Measurements from ENCODE around the gene UQCR10.

UQCR10 gene

GRCh38 chr22:29740216-29740615 lies 27.0 kb upstream of the UQCR10 start:
- no peak for DNase-seq (ENCODE audit: low read depth, low spot score)

GRCh38 chr22:29741926-29742325 lies 25.2 kb upstream of the UQCR10 start:
- Histone ChIP-seq H3K9ac (ENCODE audit: insufficient read length) (no peak overlapping the region), H3K27ac (no peak overlapping the region), H3K4me3 (no peak overlapping the region), H3K36me3 (ENCODE audit: insufficient read depth, low read length) (no peaks in the 10 kb centered on the region), H3K9me3 (ENCODE audit: low read depth, low read length) (no peaks in the 10 kb centered on the region)
- no peak for DNase-seq (ENCODE audit: low read depth, low spot score)
- TF ChIP-seq POLR2AphosphoS5 (IDR thresholded peaks at IDR 0.05; ENCODE audit: borderline replicate concordance, low read depth, low read length) (no peak), FOXP2 (optimal IDR thresholded peaks at IDR 0.05; ENCODE audit: control extremely low read depth, extremely low read length, insufficient read depth) (no peak), EZH2 (IDR thresholded peaks at IDR 0.05) (no peak)

More at GRCh38 chr22:29740216-29740615, 27.0 kb upstream of the UQCR10 start:
- Histone ChIP-seq H3K4me3 (no peak overlapping the region), H3K36me3 (ENCODE audit: insufficient read depth, low read length) (no peaks in the 10 kb centered on the region), H3K9ac (ENCODE audit: insufficient read length) (no peak overlapping the region), H3K9me3 (ENCODE audit: low read depth, low read length) (no peaks in the 10 kb centered on the region), H3K27ac (no peak overlapping the region)
- TF ChIP-seq EZH2 (IDR thresholded peaks at IDR 0.05), result no peak
- TF ChIP-seq FOXP2 (optimal IDR thresholded peaks at IDR 0.05; ENCODE audit: control extremely low read depth, extremely low read length, insufficient read depth), result no peak
- TF ChIP-seq POLR2AphosphoS5 (IDR thresholded peaks at IDR 0.05; ENCODE audit: borderline replicate concordance, low read depth, low read length), result no peak

- Histone ChIP-seq H3K9ac (ENCODE audit: insufficient read length) (no peak overlapping the region), H3K9me3 (ENCODE audit: low read depth, low read length) (no peaks in the 10 kb centered on the region), H3K4me3 (no peak overlapping the region), H3K27ac (no peak overlapping the region), H3K36me3 (ENCODE audit: insufficient read depth, low read length) (no peaks in the 10 kb centered on the region)
- no peak for DNase-seq (ENCODE audit: low read depth, low spot score)
- TF ChIP-seq FOXP2 (optimal IDR thresholded peaks at IDR 0.05; ENCODE audit: control extremely low read depth, extremely low read length, insufficient read depth), result no peak
- TF ChIP-seq EZH2 (IDR thresholded peaks at IDR 0.05), result no peak
- TF ChIP-seq POLR2AphosphoS5 (IDR thresholded peaks at IDR 0.05; ENCODE audit: borderline replicate concordance, low read depth, low read length), result no peak
Observed at GRCh38 chr22:29742326-29742725, 24.8 kb upstream of the UQCR10 start.

GRCh38 chr22:29744902-29745301 lies 22.3 kb upstream of the UQCR10 start:
- TF ChIP-seq EZH2 (IDR thresholded peaks at IDR 0.05) (no peak), FOXP2 (optimal IDR thresholded peaks at IDR 0.05; ENCODE audit: control extremely low read depth, extremely low read length, insufficient read depth) (no peak), POLR2AphosphoS5 (IDR thresholded peaks at IDR 0.05; ENCODE audit: borderline replicate concordance, low read depth, low read length) (no peak)
- no peak overlapping the region for H3K4me3 ChIP-seq
- H3K36me3 ChIP-seq (ENCODE audit: insufficient read depth, low read length), result no peaks in the 10 kb centered on the region
- DNase-seq (ENCODE audit: low read depth, low spot score), result no peak
- H3K27ac ChIP-seq, result no peak overlapping the region
- no peak overlapping the region for H3K9ac ChIP-seq (ENCODE audit: insufficient read length)
- H3K9me3 ChIP-seq (ENCODE audit: low read depth, low read length), result no peaks in the 10 kb centered on the region

- no peak for DNase-seq (ENCODE audit: low read depth, low spot score)
- TF ChIP-seq POLR2AphosphoS5 (IDR thresholded peaks at IDR 0.05; ENCODE audit: borderline replicate concordance, low read depth, low read length) (no peak), EZH2 (IDR thresholded peaks at IDR 0.05) (no peak), FOXP2 (optimal IDR thresholded peaks at IDR 0.05; ENCODE audit: control extremely low read depth, extremely low read length, insufficient read depth) (no peak)
- Histone ChIP-seq H3K27ac (no peak overlapping the region), H3K9me3 (ENCODE audit: low read depth, low read length) (no peaks in the 10 kb centered on the region), H3K9ac (ENCODE audit: insufficient read length) (no peak overlapping the region), H3K36me3 (ENCODE audit: insufficient read depth, low read length) (no peaks in the 10 kb centered on the region), H3K4me3 (no peak overlapping the region)
Observed at GRCh38 chr22:29747832-29748231, 19.3 kb upstream of the UQCR10 start.

- no peak overlapping the region for H3K27ac ChIP-seq
- H3K9ac ChIP-seq (ENCODE audit: insufficient read length), result no peak overlapping the region
- H3K4me3 ChIP-seq, result no peak overlapping the region
- no peaks in the 10 kb centered on the region for H3K9me3 ChIP-seq (ENCODE audit: low read depth, low read length)
- TF ChIP-seq FOXP2 (optimal IDR thresholded peaks at IDR 0.05; ENCODE audit: control extremely low read depth, extremely low read length, insufficient read depth) (no peak), POLR2AphosphoS5 (IDR thresholded peaks at IDR 0.05; ENCODE audit: borderline replicate concordance, low read depth, low read length) (no peak), EZH2 (IDR thresholded peaks at IDR 0.05) (no peak)
- no peak for DNase-seq (ENCODE audit: low read depth, low spot score)
- H3K36me3 ChIP-seq (ENCODE audit: insufficient read depth, low read length), result no peaks in the 10 kb centered on the region
Observed at GRCh38 chr22:29748248-29748893, 18.8 kb upstream of the UQCR10 start.

- H3K9me3 ChIP-seq (ENCODE audit: low read depth, low read length), result no peaks in the 10 kb centered on the region
- no peak for DNase-seq (ENCODE audit: low read depth, low spot score)
- H3K4me3 ChIP-seq, result no peak overlapping the region
- no peak overlapping the region for H3K9ac ChIP-seq (ENCODE audit: insufficient read length)
- H3K27ac ChIP-seq, result no peak overlapping the region
- no peak for TF ChIP-seq FOXP2 (optimal IDR thresholded peaks at IDR 0.05; ENCODE audit: control extremely low read depth, extremely low read length, insufficient read depth)
- TF ChIP-seq EZH2 (IDR thresholded peaks at IDR 0.05), result no peak
- no peak for TF ChIP-seq POLR2AphosphoS5 (IDR thresholded peaks at IDR 0.05; ENCODE audit: borderline replicate concordance, low read depth, low read length)
- H3K36me3 ChIP-seq (ENCODE audit: insufficient read depth, low read length), result no peaks in the 10 kb centered on the region
Observed at GRCh38 chr22:29750029-29750428, 17.1 kb upstream of the UQCR10 start.

GRCh38 chr22:29750559-29751538 lies 16.3 kb upstream of the UQCR10 start:
- Histone ChIP-seq H3K9ac (ENCODE audit: insufficient read length) (no peak overlapping the region), H3K4me3 (no peak overlapping the region), H3K9me3 (ENCODE audit: low read depth, low read length) (no peaks in the 10 kb centered on the region), H3K36me3 (ENCODE audit: insufficient read depth, low read length) (no peaks in the 10 kb centered on the region), H3K27ac (no peak overlapping the region)
- TF ChIP-seq EZH2 (IDR thresholded peaks at IDR 0.05), result no peak
- TF ChIP-seq POLR2AphosphoS5 (IDR thresholded peaks at IDR 0.05; ENCODE audit: borderline replicate concordance, low read depth, low read length), result no peak
- no peak for TF ChIP-seq FOXP2 (optimal IDR thresholded peaks at IDR 0.05; ENCODE audit: control extremely low read depth, extremely low read length, insufficient read depth)
- DNase-seq (ENCODE audit: low read depth, low spot score), result no peak
